IPS-NIHi11 (cell line): Measurements from ENCODE around the gene UGT1A8.

Source experiments
- DNase-seq: peaks from one replicate; pipeline ENCODE4 v3.0.0; 2012; ENCODE audit warnings: mixed read lengths, low spot score

UGT1A8 gene

GRCh38 chr2:233801357-233802131 is 184.1 kb downstream of the UGT1A8 start:
- DNase-seq = no peak

- DNase-seq = no peak
Observed at GRCh38 chr2:233802132-233802815, 184.8 kb downstream of the UGT1A8 start.

GRCh38 chr2:233803292-233803911 is 186.0 kb downstream of the UGT1A8 start:
- DNase-seq = no peak

GRCh38 chr2:233803994-233804393 is 186.6 kb downstream of the UGT1A8 start:
- no peak for DNase-seq

GRCh38 chr2:233807215-233807865 is 189.9 kb downstream of the UGT1A8 start:
- DNase-seq = no peak

- no peak for DNase-seq
Observed at GRCh38 chr2:233807966-233808935, 190.8 kb downstream of the UGT1A8 start.

GRCh38 chr2:233810385-233810784 is 193.0 kb downstream of the UGT1A8 start:
- DNase-seq = no peak

GRCh38 chr2:233811087-233811486 is 193.7 kb downstream of the UGT1A8 start:
- DNase-seq = no peak

GRCh38 chr2:233811732-233812131 is 194.3 kb downstream of the UGT1A8 start:
- no peak for DNase-seq

- no peak for DNase-seq
Observed at GRCh38 chr2:233813236-233814055, 196.0 kb downstream of the UGT1A8 start.

GRCh38 chr2:233814056-233814835 is 196.8 kb downstream of the UGT1A8 start:
- DNase-seq = peak; percentile 75

GRCh38 chr2:233815861-233816260 is 198.4 kb downstream of the UGT1A8 start:
- DNase-seq = no peak

- DNase-seq = no peak
Observed at GRCh38 chr2:233816334-233816733, 198.9 kb downstream of the UGT1A8 start.

- DNase-seq = no peak
Observed at GRCh38 chr2:233816771-233817170, 199.3 kb downstream of the UGT1A8 start.

- no peak for DNase-seq
Observed at GRCh38 chr2:233817361-233817911, 200.0 kb downstream of the UGT1A8 start.

- DNase-seq = no peak
Observed at GRCh38 chr2:233817995-233818638, 200.7 kb downstream of the UGT1A8 start.

GRCh38 chr2:233818639-233819621 is 201.5 kb downstream of the UGT1A8 start:
- DNase-seq = no peak
